Esophagus muscularis mucosa (tissue), 4 donors: Measurements from ENCODE around the gene RLN1. TPM values are rescaled to one million over a fixed set of nuclear protein-coding genes. Genes with fewer than 3 reads are reported as not detected.
"Not testable (repeated sequence)": the region's sequence is repeated elsewhere in the genome, so short reads cannot be mapped to it uniquely, and the experiment has no call there.

Experiments
- DNase-seq: peaks from one replicate; pipeline ENCODE4 v3.0.0-alpha.2; 2017; ENCODE audit errors: extremely low spot score
- H3K27ac ChIP-seq, 4 donors: fragments of 200-600 bp; sonication (generic); replicated peaks in 1 of 4; 1 replicate in 3 of 4; 2 replicates in 1 of 4; pipeline ENCODE4 v1.5.1; 2016 to 2019; ENCODE audit warnings: mild to moderate bottlenecking in 1 of 4
- H3K27me3 ChIP-seq, 4 donors: fragments of 200-600 bp; sonication (generic); one replicate each; pipeline versions ENCODE4 v1.5.1 to v1.6.0; 2016 to 2019
- H3K36me3 ChIP-seq, 4 donors: fragments of 200-600 bp; sonication (generic); one replicate each; pipeline ENCODE4 v1.5.1; 2016 to 2019
- H3K4me1 ChIP-seq, 4 donors: fragments of 200-600 bp; sonication (generic); one replicate each; pipeline ENCODE4 v1.5.1; 2016 to 2019
- H3K4me3 ChIP-seq, 4 donors: fragments of 200-600 bp; sonication (generic); 1 replicate in 2 of 4; 2 replicates in 2 of 4; pipeline ENCODE4 v1.5.1; 2016 to 2019; ENCODE audit warnings: mild to moderate bottlenecking in 4 of 4, moderate library complexity in 1 of 4
- H3K9me3 ChIP-seq, 4 donors: fragments of 200-600 bp; sonication (generic); 1 replicate in 3 of 4; 2 replicates in 1 of 4; pipeline ENCODE4 v1.5.1; 2016 to 2019
- EP300 ChIP-seq: sonication (generic); formaldehyde crosslinking; IDR thresholded peaks from one replicate; pipeline ENCODE4 v1.6.1; 2017; ENCODE audit warnings: antibody characterized with exemption
- POLR2A ChIP-seq: fragments of 450-650 bp; IDR thresholded peaks from one replicate; pipeline ENCODE4 v1.6.1; 2017; ENCODE audit warnings: antibody characterized with exemption, moderate library complexity, mild to moderate bottlenecking, low read depth
- POLR2AphosphoS5 ChIP-seq, 2 donors: sonication (generic); formaldehyde crosslinking; IDR thresholded peaks; one replicate each; pipeline ENCODE4 v1.6.1; 2017; ENCODE audit warnings: antibody characterized with exemption in 2 of 2
- WGBS: methylation state at CpG from one replicate; pipeline ENCODE4 v1.1.5; 2018; 5-methylcytosine and 5-hydroxymethylcytosine counted together
- intact Hi-C: fragments of 100-400 bp; cut with DNase I; formaldehyde crosslinking; loops from one replicate; pipeline ENCODE4 v1.15.1; 2023
- total RNA-seq, 4 donors: library from RNA; depleted of rRNA; stranded (reverse); fragments of >200 nt; gene quantifications; one replicate each; pipeline versions ENCODE4 v1.1.0 to v1.2.1, GENCODE V29; 2016
- TF ChIP-seq, protein P1 (sequence below), 3 experiments: fragments of 200-600 bp in 2 of 3; fragments of 450-650 bp in 1 of 3; sonication (generic) in 2 of 3; IDR thresholded peaks; one replicate each; pipeline ENCODE4 v1.5.1; 2017 to 2019; ENCODE audit warnings: antibody characterized with exemption in 3 of 3, mild to moderate bottlenecking in 2 of 3, moderate library complexity in 1 of 3

Gene RLN1, protein sequence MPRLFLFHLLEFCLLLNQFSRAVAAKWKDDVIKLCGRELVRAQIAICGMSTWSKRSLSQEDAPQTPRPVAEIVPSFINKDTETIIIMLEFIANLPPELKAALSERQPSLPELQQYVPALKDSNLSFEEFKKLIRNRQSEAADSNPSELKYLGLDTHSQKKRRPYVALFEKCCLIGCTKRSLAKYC
- not detected for total RNA-seq

DNA sequence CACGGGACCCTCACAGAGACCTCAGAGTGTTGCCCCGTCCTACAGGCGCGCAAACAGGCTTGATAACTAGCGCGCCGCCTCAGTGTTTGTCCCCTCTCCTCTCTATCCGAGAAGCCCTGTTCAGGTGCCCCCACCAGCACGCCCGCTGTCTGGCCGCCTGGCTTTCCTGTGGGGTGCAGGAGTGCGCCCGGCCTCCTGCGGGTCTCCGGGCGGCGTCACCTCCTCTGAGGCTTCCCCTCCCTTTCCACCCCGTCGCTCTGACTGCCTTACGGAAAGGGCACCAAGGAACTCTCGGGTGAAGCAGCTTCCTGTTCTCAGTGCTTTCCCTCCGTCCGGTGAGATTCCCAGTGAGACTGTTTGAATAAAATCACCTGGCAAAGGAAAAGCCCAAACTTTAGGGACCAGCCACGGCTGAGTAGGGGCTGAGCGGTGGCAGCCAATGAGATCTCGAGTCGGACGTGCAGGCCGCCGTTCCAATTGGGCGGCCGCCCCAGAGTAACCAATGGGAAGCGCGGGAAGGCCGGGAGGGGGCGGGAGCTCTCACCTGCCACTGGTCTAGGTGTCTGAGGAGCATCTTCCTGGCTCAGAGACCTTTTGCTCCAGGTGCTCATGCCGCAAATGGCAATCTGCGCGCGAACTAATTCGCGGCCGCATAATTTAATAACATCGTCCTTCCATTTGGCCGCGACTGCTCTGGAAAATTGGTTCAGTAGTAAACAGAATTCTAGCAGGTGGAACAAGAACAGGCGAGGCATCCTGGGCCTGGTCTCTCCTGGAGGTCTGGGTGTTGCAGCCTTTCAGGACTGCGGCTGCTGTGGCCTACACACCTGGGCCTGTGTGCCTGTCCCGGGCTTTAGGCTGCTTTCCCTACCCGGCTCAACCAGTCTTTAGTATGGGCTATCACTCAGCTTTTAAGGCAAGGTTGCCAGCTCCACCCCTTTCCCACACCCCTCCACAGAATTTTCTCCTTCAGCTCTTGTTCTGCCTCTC, at the start of gene RLN1:
RLN1 (minus strand) TSS at position 885 of the 990 bp plus-strand sequence; CDS start at position 755, 130 bp downstream.
- H3K4me3 ChIP-seq: peak within 1 kb of the TSS in 3 of 4 donors; percentile 12 to 33 (median 27)
- H3K4me1 ChIP-seq: not testable (repeated sequence)
- 39% methylated on average over 7 of the region's 50 CpGs for WGBS

DNA sequence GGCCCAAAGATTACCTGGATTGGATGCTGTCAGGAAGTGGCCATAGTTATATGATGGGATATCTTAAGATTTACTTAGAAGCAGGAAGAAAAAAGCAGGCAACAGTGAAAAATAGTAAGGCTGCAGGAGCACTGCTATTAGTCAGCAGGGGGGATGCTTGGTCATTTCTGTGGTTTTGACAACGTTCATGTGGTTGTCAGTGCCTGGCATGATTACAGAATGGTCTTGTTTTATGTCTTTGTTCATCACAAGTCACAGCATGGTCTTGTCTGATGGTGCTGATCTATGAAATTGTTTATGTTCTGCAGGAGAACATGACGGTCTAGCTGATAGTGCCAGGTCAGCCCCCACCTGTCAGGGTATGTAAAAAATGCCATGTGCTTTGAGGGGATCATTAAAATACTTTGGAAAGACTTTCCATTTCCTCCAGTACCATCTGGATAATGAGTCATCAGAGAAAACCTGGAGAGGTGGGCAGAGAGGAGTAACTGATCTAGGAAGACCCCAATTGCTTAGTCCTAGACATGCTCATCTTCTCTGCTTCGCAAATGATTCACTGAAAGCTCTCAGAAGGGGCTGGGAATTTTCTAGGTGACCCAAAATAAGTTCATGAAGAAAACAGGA, 49.5 kb upstream of the RLN1 start:
- Histone ChIP-seq H3K4me3 (no peak overlapping the region), H3K36me3 (no peaks in the 10 kb centered on the region), H3K27me3 (no peaks in the 10 kb centered on the region), H3K4me1 (peaks cover 0 to 4% (median 2%) of the 10 kb centered on the region in 4 donors), H3K27ac (no peak overlapping the region), H3K9me3 (no peaks in the 10 kb centered on the region)
- DNase-seq: no peak
- WGBS: 67% methylated on average over 3 of the region's 3 CpGs
- no peak for TF ChIP-seq POLR2A
- no peak for TF ChIP-seq EP300
- no peak for TF ChIP-seq POLR2AphosphoS5 (IDR thresholded peaks at IDR 0.05)
- TF ChIP-seq, protein P1, sequence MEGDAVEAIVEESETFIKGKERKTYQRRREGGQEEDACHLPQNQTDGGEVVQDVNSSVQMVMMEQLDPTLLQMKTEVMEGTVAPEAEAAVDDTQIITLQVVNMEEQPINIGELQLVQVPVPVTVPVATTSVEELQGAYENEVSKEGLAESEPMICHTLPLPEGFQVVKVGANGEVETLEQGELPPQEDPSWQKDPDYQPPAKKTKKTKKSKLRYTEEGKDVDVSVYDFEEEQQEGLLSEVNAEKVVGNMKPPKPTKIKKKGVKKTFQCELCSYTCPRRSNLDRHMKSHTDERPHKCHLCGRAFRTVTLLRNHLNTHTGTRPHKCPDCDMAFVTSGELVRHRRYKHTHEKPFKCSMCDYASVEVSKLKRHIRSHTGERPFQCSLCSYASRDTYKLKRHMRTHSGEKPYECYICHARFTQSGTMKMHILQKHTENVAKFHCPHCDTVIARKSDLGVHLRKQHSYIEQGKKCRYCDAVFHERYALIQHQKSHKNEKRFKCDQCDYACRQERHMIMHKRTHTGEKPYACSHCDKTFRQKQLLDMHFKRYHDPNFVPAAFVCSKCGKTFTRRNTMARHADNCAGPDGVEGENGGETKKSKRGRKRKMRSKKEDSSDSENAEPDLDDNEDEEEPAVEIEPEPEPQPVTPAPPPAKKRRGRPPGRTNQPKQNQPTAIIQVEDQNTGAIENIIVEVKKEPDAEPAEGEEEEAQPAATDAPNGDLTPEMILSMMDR (IDR thresholded peaks at IDR 0.05): no peak
- intact Hi-C loops: no loop called here

More for the DNA sequence above, at the start of gene RLN1:
- H3K36me3 ChIP-seq, H3K9me3 ChIP-seq, intact Hi-C loops, H3K27me3 ChIP-seq, H3K27ac ChIP-seq, DNase-seq: not testable (repeated sequence)

DNA sequence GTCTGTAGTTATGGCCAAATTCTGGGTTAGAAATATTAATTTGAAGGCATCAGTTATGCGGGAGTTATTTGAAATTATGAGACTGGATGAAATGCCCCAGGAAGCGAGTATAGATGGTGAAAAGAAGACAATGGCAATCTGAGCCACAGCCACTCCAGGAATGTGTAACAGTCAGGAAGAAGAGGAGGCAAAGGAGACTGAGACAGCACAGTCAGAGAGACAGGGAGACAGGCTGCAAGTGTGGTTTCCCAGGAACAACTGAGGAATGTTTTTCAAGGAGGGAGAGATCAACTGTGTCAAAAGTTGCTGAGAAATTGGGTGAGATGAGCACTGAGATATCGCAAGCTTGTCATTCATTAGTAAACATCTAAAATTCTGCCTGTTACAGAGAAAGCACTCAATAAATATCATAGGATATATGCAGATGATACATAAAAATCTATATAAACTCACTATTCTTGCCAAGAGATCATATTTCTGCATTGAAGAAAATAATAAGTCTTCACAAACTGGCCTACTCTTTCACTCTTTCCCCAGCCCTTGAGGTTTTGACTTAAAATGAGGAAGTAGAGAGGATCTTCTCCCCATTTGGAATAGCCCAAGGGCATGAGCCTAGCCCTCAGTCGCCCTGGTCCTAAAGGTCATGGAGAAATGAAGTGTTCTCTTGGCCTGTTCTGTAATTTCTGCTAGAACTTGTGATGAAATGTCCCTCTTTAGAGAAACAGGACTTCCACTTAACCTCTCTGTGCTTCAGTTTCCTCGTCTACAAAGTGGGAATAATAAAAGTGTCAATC, 48.5 kb upstream of the RLN1 start:
- intact Hi-C loops: no loop called here
- H3K4me3 ChIP-seq: no peak overlapping the region
- WGBS: 97% methylated on average over 5 of the region's 5 CpGs
- H3K9me3 ChIP-seq: no peaks in the 10 kb centered on the region
- H3K27me3 ChIP-seq: no peaks in the 10 kb centered on the region
- peaks cover 0 to 4% (median 2%) of the 10 kb centered on the region in 4 donors for H3K4me1 ChIP-seq
- H3K36me3 ChIP-seq: no peaks in the 10 kb centered on the region
- H3K27ac ChIP-seq: no peak overlapping the region
- no peak for TF ChIP-seq POLR2A
- TF ChIP-seq, protein P1 (IDR thresholded peaks at IDR 0.05): no peak
- TF ChIP-seq POLR2AphosphoS5 (IDR thresholded peaks at IDR 0.05): no peak
- TF ChIP-seq EP300: no peak
- no peak for DNase-seq

DNA sequence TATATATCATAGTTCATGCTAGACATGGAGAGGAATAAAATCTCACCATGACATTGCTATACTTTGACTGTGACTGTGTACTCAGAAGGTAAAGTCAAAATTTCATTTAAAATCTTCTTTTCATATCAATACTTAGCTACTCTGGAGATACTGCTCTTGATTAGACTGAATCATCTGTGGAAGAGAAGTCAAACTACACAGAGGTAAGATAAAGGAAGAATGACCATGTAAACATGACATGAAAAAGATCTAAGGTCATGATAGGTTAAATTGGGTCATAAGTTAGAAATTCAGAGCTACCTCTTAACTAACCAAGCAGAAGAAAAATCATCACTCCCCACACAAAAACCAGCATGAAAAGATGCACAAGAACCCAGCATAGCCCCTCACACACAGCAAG, 44.8 kb upstream of the RLN1 start:
- H3K36me3 ChIP-seq: peaks cover 0 to 9% (median 0%) of the 10 kb centered on the region in 4 donors
- no peak for TF ChIP-seq EP300
- no peak for TF ChIP-seq POLR2AphosphoS5 (IDR thresholded peaks at IDR 0.05)
- TF ChIP-seq, protein P1 (IDR thresholded peaks at IDR 0.05): no peak
- no peak for TF ChIP-seq POLR2A
- intact Hi-C loops: no loop called here

More for the DNA sequence above, 44.8 kb upstream of the RLN1 start:
- Histone ChIP-seq H3K4me3 (no peak overlapping the region), H3K4me1 (peaks cover 0 to 4% (median 2%) of the 10 kb centered on the region in 4 donors), H3K9me3 (no peaks in the 10 kb centered on the region), H3K27me3 (no peaks in the 10 kb centered on the region), H3K27ac (no peak overlapping the region)
- no peak for DNase-seq
